PC-3 (cell line): ENCODE data around the gene TPGS1.
"Not testable (repeated sequence)": the region's sequence is repeated elsewhere in the genome, so short reads cannot be mapped to it uniquely, and the experiment has no call there.

ENCODE experiments used
- EZH2 ChIP-seq: fragments of 300-600 bp; sonication (generic); IDR thresholded peaks from one replicate; pipeline ENCODE4 v1.6.1; 2017; ENCODE audit warnings: antibody characterized with exemption, mild to moderate bottlenecking, low read length; ENCODE audit not compliant: unreplicated experiment
- EZH2phosphoT487 ChIP-seq: fragments of 300-600 bp; sonication (generic); IDR thresholded peaks from 2 replicates; pipeline ENCODE4 v1.6.1; 2018; ENCODE audit warnings: mild to moderate bottlenecking, antibody characterized with exemption, low read length, borderline replicate concordance
- TF ChIP-seq, protein P1 (sequence below): fragments of 300-600 bp; sonication (generic); conservative IDR thresholded peaks from 2 replicates; pipeline ENCODE4 v1.5.1; 2017; ENCODE audit warnings: antibody characterized with exemption, low read depth, mild to moderate bottlenecking, low read length

DNA sequence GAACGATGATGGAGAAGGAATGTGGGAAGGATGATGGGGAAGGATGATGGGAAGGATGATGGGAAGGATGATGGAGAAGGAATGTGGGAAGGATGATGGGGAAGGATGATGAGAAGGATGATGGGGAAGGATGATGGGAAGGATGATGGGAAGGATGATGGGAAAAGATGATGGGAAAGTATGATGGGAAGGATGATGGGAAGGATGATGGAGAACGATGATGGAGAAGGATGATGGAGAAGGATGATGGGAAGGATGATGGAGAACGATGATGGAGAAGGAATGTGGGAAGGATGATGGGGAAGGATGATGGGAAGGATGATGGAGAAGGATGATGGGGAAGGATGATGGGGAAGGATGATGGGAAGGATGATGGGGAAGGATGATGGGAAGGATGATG is 26.2 kb upstream of the TPGS1 start:
- TF ChIP-seq, protein P1, sequence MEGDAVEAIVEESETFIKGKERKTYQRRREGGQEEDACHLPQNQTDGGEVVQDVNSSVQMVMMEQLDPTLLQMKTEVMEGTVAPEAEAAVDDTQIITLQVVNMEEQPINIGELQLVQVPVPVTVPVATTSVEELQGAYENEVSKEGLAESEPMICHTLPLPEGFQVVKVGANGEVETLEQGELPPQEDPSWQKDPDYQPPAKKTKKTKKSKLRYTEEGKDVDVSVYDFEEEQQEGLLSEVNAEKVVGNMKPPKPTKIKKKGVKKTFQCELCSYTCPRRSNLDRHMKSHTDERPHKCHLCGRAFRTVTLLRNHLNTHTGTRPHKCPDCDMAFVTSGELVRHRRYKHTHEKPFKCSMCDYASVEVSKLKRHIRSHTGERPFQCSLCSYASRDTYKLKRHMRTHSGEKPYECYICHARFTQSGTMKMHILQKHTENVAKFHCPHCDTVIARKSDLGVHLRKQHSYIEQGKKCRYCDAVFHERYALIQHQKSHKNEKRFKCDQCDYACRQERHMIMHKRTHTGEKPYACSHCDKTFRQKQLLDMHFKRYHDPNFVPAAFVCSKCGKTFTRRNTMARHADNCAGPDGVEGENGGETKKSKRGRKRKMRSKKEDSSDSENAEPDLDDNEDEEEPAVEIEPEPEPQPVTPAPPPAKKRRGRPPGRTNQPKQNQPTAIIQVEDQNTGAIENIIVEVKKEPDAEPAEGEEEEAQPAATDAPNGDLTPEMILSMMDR = not testable (repeated sequence)
- not testable (repeated sequence) for TF ChIP-seq EZH2, EZH2phosphoT487
